Right cardiac atrium (tissue), 5 donors: ENCODE results near the gene CEBPE. TPM values are rescaled to one million over a fixed set of nuclear protein-coding genes. Genes with fewer than 3 reads are reported as not detected.
A peak's percentile ranks its signal among the peaks of the same experiment; 100 is the strongest.

Source experiments
- ATAC-seq, 2 donors: fragments of 200-7000 bp; cut with Tn5 transposase; one replicate each; pipeline versions ENCODE4 v1.8.0 to v1.9.1; 2020; ENCODE audit warnings: moderate library complexity in 2 of 2, mild to moderate bottlenecking in 1 of 2
- DNase-seq, 3 donors: peaks; one replicate each; pipeline ENCODE4 v3.0.0-alpha.2; 2020
- H3K27ac ChIP-seq: one replicate; pipeline ENCODE4 v1.5.1; 2013; ENCODE audit warnings: mild to moderate bottlenecking, low read length, control low read depth, moderate library complexity
- H3K27me3 ChIP-seq: one replicate; pipeline ENCODE4 v1.6.1; 2013; ENCODE audit not compliant: control insufficient read depth, insufficient read depth
- H3K4me1 ChIP-seq: one replicate; pipeline ENCODE4 v1.6.1; 2013; ENCODE audit warnings: low read length; ENCODE audit not compliant: control insufficient read depth, insufficient read depth
- H3K4me3 ChIP-seq: one replicate; pipeline ENCODE4 v1.5.1; 2013; ENCODE audit warnings: low read length, control low read depth
- H3K9me3 ChIP-seq: one replicate; pipeline ENCODE4 v1.6.1; 2013; ENCODE audit warnings: low read length; ENCODE audit not compliant: control insufficient read depth
- WGBS: extraction: QIAGEN DNeasy Blood & Tissue Kit; methylation state at CpG from one replicate; pipeline ENCODE4 v1.1.7; 2013; 5-methylcytosine and 5-hydroxymethylcytosine counted together
- intact Hi-C, 4 donors: fragments of 100-400 bp; cut with DNase I; formaldehyde crosslinking; loops; one replicate each; pipeline versions ENCODE4 v1.11.0 to v1.14.0; 2022 to 2023
- polyA plus RNA-seq: library from polyadenylated mRNA; stranded (reverse); fragments of 200-250 nt; gene quantifications from one replicate; pipeline ENCODE4 v1.2.3, GENCODE V29; 2013
- total RNA-seq, 4 donors: library from RNA; stranded (reverse); fragmentation: NEBNext Ultra II Directional; extraction: Animal tissue kit (Norgen Biotek cat#: 25700); gene quantifications; one replicate each; pipeline ENCODE4 v1.2.1, GENCODE V29; 2021
- donor health status: healthy with polysubstance abuse.
- donor health status: DM: no; HTN: yes; CAD: no.
- donor health status: DM: no; HTN: no; CAD: no.
- donor health status: DM: no; HTN: yes; CAD: no; lungs with severe emphysema.
- donor health status: DM: yes; HTN: yes; CAD: no.

Gene CEBPE
- total and polyA plus RNA-seq, 5 donors, result not detected

- Histone ChIP-seq H3K27ac (no peak overlapping the region), H3K9me3 (no peaks in the 10 kb centered on the region), H3K4me1 (peaks cover 2% of the 10 kb centered on the region), H3K27me3 (no peaks in the 10 kb centered on the region), H3K4me3 (no peak overlapping the region)
- no peak for ATAC-seq
- WGBS, result 69% methylated on average over 6 of the region's 6 CpGs
- no peak for DNase-seq
- intact Hi-C loops, result no loop called here
These were observed 17.7 kb downstream of the CEBPE start for GRCh38 chr14:23101213-23101970.

DNA sequence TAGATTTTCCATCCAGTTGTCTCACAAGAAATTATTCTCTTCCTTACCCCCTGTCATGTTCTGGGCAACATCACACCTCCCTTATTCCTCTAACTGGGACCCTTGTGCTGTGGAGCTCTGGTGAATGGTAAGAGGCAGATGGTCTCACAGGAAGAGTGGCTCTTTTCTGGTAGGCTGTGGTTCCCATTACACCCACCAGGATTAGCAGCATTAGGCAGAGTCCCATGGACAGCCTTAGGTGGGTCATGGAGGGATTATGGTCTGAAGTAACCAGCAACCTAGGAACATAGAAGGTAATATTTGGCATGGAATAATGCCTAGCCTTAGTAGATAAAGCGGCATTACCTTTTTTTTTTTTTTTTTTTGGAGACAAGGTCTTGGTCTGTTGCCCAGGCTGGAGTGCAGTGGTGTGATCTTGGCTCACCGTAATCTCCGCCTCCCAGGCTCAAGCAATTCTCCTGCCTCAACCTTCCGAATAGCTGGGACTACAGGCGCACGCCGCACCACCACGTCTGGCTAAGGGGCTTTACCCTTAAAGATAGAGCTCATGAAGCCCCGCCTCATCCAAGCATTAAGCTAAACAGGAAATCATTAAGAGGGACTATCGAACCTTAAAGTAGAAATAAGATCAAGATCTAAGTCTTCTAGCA is 19.7 kb downstream of the CEBPE start:
- 83% methylated on average over 10 of the region's 10 CpGs for WGBS
- Histone ChIP-seq H3K9me3 (no peaks in the 10 kb centered on the region), H3K27me3 (no peaks in the 10 kb centered on the region), H3K4me1 (peaks cover 2% of the 10 kb centered on the region), H3K4me3 (no peak overlapping the region), H3K27ac (no peak overlapping the region)
- peak in 1 of 3 donors; percentile 61 for DNase-seq
- intact Hi-C loops, result no loop called here
- no peak for ATAC-seq

GRCh38 chr14:23097786-23098185 is 21.3 kb downstream of the CEBPE start:
- H3K4me3 ChIP-seq, result no peak overlapping the region
- no peaks in the 10 kb centered on the region for H3K9me3 ChIP-seq
- 75% methylated on average over 7 of the region's 7 CpGs for WGBS
- DNase-seq, result no peak
- H3K27ac ChIP-seq, result no peak overlapping the region
- no peak for ATAC-seq
- peaks cover 2% of the 10 kb centered on the region for H3K4me1 ChIP-seq
- H3K27me3 ChIP-seq, result no peaks in the 10 kb centered on the region
- intact Hi-C loops, result no loop called here

DNA sequence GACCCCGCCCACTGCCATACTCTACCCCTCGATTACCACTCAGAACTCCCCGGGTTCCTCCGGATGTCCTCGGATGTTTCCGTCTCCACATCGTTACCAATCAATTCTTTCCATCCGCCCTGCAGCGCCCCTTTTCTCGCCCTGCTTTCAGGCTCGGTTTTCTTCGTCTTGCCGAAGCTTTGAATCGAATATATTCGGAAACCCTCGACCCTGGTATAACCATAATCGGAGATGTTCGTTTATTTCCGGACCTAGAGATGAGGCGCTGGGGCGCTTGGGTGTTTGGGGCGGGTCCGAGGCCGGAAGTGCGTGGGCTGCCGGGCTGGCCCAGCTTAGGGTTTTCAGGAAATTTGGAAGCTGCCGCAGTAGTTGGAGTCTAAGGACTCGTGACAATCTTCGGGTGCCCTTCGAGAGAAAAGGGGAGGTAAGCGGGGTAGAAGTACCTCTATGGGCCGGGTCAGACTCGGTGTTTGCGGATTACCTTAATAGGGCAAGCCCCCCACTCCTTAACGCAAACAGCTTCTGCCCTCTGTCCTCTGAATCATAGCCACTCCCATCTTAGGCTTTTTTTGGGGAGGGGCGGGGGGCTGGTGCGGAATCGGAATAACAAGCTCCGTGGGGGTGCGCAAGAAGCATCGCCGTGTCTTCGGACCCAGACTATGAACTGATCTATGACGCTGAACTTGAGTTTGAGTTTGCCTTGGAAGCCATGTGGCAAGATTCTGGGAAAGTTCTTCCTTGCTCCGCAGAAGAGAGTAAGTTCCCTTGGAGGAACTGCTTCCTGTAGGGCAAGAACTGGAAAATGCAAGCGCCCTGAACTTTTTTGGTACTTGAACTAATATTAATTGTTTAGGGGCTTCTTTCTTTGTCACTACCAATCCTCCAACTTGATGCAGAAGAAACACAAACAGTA is 23.6 kb downstream of the CEBPE start, which contains the start of gene C14orf119:
C14orf119 (plus strand) TSS at position 310 of the 913 bp plus-strand sequence. CDS start 2,154 bp downstream, outside the sequence.
- intact Hi-C loops, result no loop called here
- DNase-seq (peak; percentile 100), ATAC-seq (peak; percentile 95 to 96)
- WGBS, result under 1% methylated on average over 46 of the region's 46 CpGs
- Histone ChIP-seq H3K4me3 (peak within 1 kb of the TSS; percentile 98), H3K9me3 (no peaks in the 10 kb centered on the region), H3K4me1 (peaks cover 2% of the 10 kb centered on the region), H3K27ac (peak within 1 kb of the TSS; percentile 100), H3K27me3 (no peaks in the 10 kb centered on the region)

- intact Hi-C loops, result no loop called here
- peak; percentile 72 to 78 for ATAC-seq
- Histone ChIP-seq H3K27me3 (no peaks in the 10 kb centered on the region), H3K4me1 (peaks cover 4% of the 10 kb centered on the region), H3K4me3 (peak within 1 kb of the TSS; percentile 98), H3K27ac (peak within 1 kb of the TSS; percentile 100), H3K9me3 (no peaks in the 10 kb centered on the region)
- whole genome bisulfite sequencing, result 0% methylated on average over 55 of the region's 55 CpGs
- peak; percentile 76 to 91 (median 88) for DNase-seq
These were observed 24.3 kb downstream of the CEBPE start, which contains the start of gene ACIN1 for GRCh38 chr14:23094666-23095195. Gene ACIN1, minus strand, starts transcription at chr14:23095136. Its CDS starts 24 bp downstream, at chr14:23095112.

DNA sequence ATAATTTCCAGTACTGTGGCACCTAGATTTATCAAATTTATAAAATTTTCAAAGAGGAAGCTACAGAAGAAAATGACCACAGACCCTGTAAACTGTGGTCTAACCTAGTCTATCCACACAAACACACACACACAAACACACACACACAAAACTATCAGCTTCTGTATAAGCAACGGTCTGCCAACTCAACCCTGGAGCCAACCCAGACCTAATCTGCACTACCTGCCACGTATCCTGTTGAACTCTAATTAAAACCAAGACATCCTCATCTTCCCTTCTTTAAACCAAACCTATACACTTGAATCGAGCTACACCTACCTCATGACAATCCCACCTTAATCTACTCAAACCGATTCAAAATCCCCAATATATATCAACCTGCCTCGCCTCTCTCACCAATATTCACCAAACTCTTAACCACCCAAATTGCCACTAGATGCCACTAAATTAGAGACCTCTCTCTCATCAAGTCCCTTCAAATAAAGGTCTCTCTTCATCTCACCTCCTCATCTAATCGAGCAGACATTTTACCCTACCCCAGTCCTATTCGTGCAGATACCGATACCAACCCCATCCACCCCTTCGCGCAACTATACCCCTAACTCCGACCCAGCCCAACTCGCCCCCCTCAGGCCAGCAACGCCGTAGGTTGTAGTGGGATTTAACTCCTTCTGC is 24.9 kb downstream of the CEBPE start:
- under 1% methylated on average over 14 of the region's 14 CpGs for WGBS
- peaks cover 3% of the 10 kb centered on the region for H3K4me1 ChIP-seq
- H3K9me3 ChIP-seq, result no peaks in the 10 kb centered on the region
- DNase-seq (peak in 1 of 3 donors; percentile 52), ATAC-seq (no peak)
- H3K4me3 ChIP-seq, result peak overlapping the region; percentile 86
- H3K27ac ChIP-seq, result peak overlapping the region; percentile 99
- intact Hi-C loops, result no loop called here
- no peaks in the 10 kb centered on the region for H3K27me3 ChIP-seq

GRCh38 chr14:23093526-23093925 is 25.5 kb downstream of the CEBPE start:
- no peak for DNase-seq
- H3K27ac ChIP-seq, result no peak overlapping the region
- WGBS, result 82% methylated on average over 2 of the region's 2 CpGs

GRCh38 chr14:23093104-23093503 is 26.0 kb downstream of the CEBPE start:
- 58% methylated on average over 2 of the region's 2 CpGs for WGBS
- Histone ChIP-seq H3K9me3 (no peaks in the 10 kb centered on the region), H3K27me3 (no peaks in the 10 kb centered on the region), H3K27ac (no peak overlapping the region), H3K4me3 (no peak overlapping the region), H3K4me1 (peaks cover 2% of the 10 kb centered on the region)
- DNase-seq, result no peak
- ATAC-seq, result no peak
- intact Hi-C loops, result no loop called here

More at GRCh38 chr14:23093526-23093925, 25.5 kb downstream of the CEBPE start:
- intact Hi-C loops, result no loop called here
- H3K4me3 ChIP-seq, result peak overlapping the region; percentile 86
- H3K4me1 ChIP-seq, result peaks cover 2% of the 10 kb centered on the region
- H3K27me3 ChIP-seq, result no peaks in the 10 kb centered on the region
- no peak for ATAC-seq
- H3K9me3 ChIP-seq, result no peaks in the 10 kb centered on the region

DNA sequence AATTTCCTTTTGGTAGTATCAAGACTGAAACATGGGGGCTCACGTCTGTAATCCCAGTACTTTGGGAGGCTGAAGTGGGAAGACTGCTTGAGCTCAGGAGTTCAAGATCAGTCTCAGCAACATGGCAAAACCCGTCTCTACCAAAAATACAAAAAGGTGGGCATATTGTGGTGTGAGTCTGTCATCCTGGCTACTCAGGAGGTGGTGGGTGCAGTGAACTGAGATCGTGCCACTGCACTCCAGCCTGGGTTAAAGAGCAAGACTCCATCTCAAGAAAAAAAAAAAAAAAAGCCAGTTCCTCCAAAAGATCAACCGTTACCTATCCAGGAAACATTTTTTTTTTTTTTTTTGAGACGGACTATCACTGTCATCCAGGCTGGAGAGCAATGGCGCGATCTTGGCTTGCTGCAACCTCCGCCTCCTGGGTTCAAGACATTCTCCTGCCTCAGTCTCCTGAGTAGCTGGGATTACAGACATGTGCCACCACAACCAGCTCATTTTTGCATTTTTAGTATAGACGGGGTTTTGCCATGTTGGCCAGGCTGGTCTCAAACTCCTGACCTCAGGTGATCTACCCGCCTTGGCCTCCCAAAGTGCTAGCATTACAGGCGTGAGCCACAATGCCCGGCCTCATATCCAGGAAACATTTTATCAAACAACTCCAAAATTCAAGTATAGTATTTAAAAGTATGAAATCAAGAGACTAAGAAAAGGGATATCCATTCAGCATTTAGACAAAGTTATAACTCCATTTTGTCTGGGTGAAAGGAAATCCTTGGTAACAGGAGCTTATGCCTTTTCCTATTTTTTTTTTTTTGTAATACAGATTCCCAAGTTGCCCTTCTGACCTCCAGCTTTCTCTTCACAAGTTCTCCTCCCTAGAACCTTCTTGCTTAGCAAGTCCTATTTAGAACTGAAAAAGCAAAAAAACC is 27.5 kb downstream of the CEBPE start:
- 78% methylated on average over 12 of the region's 12 CpGs for WGBS
- H3K27me3 ChIP-seq, result no peaks in the 10 kb centered on the region
- no peaks in the 10 kb centered on the region for H3K9me3 ChIP-seq
- no peak overlapping the region for H3K4me3 ChIP-seq
- ATAC-seq (no peak), DNase-seq (no peak)
- intact Hi-C loops, result no loop called here
- peaks cover 2% of the 10 kb centered on the region for H3K4me1 ChIP-seq
- H3K27ac ChIP-seq, result no peak overlapping the region
